HG03103 (cell line): ENCODE measurements around the gene CNR2.
"Not testable (repeated sequence)": the region's sequence is repeated elsewhere in the genome, so short reads cannot be mapped to it uniquely, and the experiment has no call there.

Experiments used
- ATAC-seq: cut with Tn5 transposase; IDR thresholded peaks from one replicate; pipeline ENCODE4 v1.9.1; 2021; ENCODE audit warnings: low read depth; ENCODE audit not compliant: unreplicated experiment

CNR2 gene

DNA sequence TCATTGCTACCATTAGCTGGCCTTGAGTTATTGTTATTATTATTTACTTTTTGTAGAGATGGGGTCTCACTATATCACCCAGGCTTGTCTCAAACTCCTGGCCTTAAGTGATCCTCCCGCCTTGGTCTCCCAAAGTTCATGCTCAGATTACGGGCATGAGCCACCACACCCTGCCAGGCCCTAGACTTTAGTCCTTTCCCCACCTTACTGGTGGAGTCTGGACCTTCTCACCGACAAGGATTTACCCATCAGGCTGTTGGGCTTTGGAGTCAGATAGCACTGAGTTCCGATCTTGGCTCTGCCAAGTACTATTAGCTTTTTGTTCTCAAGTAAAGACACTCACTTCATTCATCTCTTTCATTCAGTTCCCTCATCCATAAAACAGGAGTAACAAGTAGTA is 17.2 kb downstream of the CNR2 start:
- ATAC-seq, result no peak

DNA sequence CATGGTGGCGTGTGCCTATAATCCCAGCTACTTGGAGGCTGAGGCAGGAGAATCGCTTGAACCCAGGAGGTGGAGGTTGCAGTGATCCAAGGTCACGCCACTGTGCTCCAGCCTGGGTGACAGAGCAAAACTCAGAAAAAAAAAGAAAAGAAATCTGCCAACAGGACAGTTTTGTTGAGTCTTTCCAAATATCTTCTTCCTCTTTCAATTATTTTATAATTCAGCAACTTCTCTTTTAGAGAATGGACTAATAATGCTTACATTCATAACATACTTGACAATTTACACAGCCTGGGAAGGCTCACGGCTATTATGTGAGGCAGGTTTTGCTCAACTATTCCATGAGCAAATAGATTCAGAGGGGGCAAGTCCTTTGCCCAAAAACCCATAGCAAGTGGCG is 18.1 kb downstream of the CNR2 start:
- ATAC-seq, result no peak

DNA sequence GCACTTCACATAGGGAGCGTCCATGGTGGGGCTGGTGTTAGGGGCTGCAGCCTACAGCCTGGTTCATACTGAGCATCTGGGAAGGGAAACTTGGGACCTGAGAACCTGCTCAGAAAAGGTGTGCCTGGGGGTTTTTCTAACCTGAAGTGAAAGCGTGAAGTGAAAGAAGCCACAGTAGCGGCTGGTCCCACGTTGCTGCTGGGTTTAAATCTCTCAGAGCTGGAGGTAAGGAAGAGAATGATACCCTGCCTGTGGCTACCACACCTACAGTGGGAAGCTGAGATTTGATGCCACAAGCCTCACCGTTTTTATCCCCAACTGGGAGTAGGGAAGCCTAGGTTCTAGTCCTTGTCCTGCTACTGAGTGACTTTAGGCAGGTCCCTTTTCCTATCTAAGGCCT is 24.1 kb downstream of the CNR2 start:
- no peak for ATAC-seq

DNA sequence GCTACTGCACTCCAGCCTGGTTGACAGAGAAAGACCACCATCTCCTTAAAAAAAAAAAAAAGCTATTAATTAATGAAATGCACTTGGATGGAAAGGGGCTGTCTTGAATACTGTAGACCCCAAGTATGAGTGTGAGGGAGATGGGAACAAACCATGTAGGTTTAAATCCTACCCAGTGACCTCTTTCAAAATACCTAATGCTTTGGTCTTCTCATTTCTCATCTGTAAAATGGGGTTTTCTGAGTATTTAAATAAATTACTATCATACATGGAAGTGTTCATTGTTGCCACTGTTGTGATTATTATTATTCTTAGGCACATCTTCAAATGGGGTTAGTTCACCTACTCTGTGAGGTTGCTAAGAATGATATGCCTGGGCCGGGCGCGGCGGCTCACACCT is 27.9 kb downstream of the CNR2 start:
- no peak for ATAC-seq

DNA sequence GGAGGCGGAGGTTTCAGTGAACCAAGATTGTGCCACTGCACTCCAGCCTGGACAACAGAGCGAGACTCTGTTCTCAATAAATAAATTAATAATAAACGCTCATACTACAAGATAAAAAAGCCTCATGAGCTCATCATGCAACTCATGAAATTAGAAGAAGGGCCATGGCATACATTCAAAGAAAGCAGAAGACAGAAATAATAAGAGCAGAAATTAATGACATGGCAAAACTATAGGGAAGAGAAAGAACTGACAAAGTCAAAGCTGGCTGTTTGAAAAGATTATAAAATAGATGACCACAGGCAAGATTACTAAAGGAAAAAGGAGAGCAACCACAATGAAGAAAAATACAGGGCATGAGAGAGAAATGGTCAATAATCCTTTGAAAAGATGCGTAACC is 30.4 kb downstream of the CNR2 start:
- no peak for ATAC-seq

DNA sequence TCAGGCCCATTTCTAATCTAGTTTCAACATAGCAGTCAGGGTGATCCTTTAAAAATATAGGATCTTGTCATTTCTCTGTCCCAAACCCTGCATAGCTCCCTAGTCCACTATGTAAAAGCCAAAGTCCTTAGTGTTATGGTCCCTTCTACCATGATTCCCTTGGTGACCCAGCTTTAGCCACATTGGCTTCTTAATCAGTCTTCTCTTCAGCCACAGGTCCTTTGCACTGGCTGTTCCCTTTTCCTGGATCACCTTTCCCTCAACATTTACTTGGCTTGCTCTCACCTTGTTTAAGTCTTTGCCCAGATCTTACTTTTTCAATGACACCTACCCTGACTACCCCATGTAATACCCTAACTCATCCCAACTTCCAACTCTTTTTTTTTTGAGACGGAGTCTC is 33.4 kb downstream of the CNR2 start:
- no peak for ATAC-seq

DNA sequence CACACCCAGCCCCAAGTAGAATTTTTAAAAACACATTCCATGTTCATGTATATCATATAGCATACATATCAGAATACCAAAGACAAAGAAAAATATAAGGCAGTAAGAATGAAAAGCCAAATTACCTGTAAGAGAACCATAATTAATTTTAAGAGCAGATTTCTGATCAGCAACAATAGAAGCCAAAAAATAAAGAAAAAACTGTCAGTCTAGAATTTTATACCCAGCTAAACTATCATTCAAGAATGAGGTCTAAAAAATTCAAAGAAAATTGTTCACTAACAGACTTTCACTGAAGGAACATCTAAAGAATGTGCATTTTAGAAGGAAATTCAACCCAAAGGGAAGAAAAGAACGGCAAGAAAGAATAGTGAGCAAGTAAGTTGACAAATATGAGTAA is 34.5 kb downstream of the CNR2 start:
- no peak for ATAC-seq

DNA sequence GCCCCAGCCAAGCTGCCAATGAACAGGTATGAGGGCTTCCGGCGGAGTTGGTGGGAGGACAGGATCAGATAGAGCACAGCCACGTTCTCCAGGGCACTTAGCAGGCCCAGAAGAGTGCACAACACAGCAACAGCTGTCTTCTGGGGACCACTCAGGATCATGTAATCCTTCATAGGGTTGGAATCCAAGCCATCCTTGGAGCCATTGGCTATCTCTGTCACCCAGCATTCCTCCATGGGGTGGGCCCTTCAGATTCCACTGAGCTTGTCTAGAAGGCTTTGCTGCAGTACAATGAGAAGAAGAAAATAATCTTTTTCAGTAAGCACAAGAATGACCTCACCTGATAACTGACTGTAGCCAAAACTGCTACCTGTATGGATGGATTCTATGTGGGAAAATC is 37.8 kb downstream of the CNR2 start:
- ATAC-seq, result no peak

DNA sequence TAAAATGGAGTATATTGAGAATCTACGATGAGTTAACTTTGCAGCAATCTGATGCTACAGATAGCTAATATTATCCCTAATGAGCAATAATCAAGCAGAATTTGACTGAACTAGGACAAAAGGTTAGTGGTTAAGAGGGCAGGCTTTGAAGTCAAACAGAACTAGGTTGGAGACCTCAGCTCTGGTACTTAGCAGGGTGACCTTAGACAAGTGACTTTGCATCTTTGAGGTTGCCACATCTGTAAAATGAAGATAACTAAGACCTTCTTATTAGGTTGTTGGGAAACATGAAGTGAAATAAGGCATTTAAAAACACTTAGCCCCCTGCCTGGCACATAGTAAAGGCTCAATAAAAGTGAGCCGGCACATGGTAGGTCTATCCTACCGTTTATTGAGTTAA is 40.7 kb downstream of the CNR2 start:
- ATAC-seq, result no peak

DNA sequence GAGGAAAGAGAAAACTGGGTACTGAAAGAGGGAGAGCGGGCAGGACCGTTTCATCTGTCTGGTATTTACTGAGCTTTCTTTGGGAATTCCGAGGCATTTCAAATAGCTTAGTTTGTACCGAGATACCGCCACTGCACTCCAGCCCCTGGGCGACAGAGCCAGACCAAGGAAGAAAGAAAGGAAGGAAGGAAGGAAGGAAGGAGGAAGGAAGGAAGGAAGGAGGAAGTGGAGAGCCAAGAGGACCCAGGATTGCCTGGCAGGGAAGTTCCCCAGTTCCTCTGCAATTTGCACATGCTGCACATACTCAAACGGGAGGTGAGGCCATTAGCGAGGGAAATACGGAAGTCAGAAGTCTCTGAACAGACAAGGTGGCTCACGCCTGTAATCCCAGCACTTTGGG is 44.1 kb downstream of the CNR2 start:
- ATAC-seq, result no peak

DNA sequence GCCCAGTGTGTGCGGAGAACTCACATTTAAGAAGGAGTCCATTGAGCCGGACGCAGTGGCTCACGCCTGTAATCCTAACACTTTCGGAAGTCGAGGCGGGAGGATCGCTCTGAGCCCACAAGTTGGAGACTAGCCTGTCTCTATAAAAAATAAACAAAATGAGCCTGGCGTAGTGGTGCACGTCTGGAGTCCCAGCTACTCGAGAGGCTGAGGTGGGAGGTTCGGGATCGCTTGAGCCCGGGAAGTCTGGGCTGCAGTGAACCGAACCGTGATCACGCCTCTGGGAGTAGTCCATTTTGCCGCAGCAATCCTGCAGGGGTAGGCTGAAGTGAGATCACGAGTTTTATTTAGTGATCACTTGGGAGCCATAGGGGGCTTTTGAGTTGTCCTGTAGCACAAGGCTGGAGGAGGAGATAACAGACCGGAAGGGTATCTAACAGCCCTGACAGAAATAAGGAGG is 44.6 kb downstream of the CNR2 start:
- ATAC-seq, result no peak

DNA sequence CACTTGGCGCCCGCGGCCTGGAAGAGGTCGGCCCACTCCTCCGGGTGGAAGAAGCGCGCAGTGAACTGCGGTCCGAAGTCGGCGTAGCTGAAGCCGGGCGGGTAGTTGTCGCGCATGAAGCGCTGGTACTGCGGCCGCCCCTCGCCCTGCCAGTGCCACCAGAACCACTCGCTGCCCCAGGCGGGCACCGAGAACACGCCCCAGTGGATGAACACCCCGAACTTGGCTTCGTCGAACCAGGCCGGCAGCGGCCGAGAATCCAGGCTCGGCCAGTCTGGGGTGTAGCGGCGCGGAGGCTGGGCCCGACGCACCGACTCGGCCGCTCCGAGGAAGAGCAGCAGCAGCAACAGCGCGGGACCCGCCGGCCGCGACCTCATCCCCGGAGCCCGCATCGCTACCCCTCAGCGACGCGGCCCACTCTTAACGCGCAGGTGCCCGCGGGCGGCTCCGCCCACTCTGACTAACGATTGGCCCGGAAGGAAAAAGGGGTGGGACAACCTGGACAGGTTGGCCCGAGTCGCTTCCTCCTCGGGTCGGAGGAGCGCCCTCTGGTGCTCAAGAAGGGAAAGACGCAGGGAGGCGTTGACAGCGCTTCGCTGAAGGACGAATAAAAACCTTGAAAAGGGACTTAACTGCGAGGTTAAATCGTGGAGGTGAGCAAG is 45.1 kb downstream of the CNR2 start, which contains the start of gene FUCA1:
TSS of gene FUCA1 (minus strand) at position 396 of the 662 bp plus-strand sequence. CDS start at position 392, 4 bp downstream.
- peak; percentile 79 for ATAC-seq

DNA sequence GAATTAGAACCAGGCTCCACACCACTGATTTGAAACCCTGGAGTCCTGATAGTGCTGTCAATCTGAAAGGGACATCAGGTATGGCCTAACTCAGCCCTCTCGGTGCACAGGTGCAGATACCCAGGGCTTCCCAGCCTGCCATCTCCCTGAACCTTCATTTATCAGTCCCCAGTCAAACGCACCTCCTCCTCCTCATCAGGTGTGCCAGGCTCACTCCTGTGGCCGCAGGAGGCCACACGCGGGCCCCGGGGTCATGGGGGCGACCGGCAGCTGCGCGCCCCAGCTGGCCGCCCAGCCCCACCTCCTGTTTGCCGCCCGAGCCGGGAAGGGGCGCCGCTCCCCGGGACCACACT is 45.6 kb downstream of the CNR2 start:
- peak; percentile 6 for ATAC-seq

DNA sequence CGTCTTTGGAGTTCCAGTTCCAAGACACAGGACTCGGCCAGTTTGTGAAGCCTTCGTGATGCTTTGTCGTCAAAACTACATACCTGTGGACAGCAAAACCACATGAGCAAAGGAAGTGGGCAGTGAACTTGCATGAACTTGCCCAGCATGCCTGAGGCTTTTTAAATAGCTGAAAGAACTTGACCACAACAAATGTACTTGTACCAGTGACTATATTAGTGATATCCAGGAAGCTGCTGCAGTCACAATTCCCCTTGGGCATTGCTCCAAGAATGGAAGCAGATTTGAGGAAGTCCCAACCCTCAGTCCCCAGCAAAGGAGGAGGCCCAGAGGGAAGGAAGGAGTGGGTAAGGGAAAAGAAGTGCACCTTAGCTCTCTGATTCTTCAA is 47.6 kb downstream of the CNR2 start:
- no peak for ATAC-seq

DNA sequence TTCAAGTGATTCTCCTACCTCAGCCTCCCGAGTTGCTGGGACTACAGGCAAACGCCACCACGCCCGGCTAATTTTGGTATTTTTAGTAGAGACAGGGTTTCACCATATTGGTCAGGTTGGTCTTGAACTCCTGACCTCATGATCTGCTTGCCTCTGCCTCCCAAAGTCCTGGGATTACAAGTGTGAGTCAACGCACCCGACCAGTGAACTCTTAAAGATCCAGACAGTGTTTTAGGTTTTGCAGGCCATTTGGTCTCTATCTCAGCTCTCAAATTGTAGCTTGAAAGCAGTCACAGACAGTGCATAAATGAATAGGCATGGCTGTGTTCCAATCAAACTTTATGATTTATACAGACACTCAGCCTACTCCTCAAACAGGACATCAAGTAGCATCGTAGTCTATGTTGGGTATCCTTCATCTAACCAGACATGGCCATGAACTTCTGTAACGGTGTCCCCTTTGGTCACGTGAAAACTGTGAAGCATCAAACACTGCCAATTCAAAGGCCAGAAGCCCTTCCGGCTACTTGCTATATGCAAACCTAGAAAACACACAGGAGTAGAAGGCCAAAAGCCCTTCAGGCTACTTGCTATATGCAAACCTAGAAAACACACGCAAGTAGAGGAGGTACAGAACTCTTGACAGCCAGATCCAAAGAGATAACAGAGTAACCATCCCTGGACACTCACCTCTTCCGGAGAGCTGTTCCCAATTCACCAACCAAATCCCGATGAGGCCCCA is 48.2 kb downstream of the CNR2 start:
- no peak for ATAC-seq

DNA sequence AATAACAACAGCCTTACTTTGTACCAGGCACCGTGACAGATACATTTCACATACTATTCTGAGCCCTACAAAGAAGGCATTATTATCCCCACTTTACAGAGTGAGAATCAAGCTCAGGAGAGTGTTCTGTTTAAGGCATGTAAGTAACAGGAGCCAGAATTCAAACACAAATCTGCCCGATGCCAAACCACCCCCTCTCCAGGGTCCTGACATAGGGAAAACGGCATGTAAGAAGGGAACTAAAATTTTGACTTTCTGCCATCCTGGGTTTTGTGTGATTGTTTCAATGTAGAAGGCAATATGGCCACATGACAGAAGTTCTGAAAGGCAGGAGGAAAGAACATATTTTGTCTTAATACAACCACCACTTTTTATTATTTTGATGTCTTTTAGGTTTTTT is 50.5 kb downstream of the CNR2 start:
- ATAC-seq, result no peak

DNA sequence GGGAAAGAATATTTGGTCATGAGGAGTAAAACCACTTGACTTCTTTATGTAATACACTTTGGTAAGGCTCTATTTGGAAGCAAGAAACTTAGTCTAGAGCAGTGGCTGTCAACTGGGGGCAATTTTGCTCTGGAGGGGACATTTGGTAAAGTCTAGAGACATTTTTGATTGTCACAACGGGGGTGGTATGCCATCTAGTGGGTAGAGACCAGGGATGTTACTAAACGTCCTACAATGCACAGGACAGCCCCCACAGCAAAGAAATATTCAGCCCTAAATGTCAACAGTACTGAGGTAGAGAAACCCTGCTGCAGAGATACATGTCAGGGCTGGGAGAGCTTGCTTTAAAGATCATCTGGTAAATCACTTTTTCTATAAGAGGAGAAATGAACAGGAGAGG is 58.6 kb downstream of the CNR2 start:
- no peak for ATAC-seq

DNA sequence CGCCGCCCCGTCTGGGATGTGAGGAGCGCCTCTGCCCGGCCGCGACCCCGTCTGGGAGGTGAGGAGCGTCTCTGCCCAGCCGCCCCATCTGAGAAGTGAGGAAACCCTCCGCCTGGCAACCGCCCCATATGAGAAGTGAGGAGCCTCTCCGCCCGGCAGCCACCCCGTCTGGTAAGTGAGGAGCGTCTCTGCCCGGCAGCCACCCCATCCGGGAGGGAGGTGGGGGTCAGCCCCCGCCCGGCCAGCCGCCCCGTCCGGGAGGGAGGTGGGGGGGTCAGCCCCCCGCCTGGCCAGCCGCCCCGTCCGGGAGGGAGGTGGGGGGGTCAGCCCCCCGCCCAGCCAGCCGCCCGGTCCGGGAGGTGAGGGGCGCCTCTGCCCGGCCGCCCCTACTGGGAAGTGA is 60.0 kb downstream of the CNR2 start:
- not testable (repeated sequence) for ATAC-seq

DNA sequence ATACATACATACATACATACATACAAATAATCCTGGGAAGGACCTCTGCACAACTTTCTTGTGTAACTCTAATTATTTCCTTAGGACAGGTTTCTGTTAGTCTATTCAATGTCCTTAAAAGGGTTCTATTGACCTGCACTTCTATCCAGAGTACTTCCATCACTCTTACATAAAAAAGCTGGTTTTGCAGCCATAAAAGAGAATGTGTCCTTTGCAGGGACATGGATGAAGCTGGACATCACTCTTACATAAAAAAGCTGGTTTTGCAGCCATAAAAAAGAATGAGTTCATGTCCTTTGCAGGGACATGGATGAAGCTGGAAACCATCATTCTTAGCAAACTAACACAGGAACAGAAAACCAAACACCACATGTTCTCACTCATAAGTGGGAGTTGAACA is 61.8 kb downstream of the CNR2 start:
- not testable (repeated sequence) for ATAC-seq

DNA sequence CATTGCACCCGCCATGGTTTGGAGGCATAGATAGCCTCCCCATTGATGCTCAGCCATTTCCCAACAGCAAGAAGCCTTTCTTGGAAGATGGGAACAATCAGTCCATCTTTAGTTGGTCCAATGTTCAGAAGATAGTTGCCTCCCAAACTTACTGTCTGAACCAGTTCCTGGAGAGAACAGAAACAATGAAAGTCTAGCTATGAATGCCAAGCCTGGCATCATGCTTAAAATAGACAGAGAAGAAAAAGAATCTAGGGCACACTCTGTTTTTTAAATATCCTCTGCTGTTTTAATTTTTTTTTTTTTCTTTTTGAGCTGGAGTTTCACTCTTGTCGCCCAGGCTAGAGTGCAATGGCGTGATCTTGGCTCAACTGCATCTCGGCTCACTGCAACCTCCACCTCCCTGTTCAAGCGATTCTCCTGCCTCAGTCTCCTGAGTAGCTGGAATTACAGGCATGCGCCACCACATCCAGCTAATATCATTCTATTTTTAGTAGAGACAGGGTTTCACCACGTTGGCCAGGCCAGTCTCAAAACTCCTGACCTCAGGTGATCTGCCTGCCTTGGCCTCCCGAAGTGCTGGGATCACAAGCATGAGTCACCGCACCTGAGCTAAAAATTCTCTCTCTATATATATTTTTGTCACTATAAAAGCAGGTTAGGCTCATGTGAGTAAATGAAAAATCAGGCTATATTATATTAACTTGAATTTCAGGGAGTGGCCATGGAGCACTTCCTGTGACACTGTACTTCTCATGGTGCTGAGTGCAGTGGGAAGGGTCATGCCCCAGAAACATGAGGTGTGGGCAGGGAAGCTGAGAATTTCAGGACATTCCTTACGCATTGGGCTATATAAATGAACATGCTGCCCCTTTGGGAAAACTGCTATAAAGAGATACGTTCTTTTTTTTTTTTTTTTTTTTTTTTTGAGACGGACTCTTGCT is 64.2 kb downstream of the CNR2 start:
- ATAC-seq, result no peak

DNA sequence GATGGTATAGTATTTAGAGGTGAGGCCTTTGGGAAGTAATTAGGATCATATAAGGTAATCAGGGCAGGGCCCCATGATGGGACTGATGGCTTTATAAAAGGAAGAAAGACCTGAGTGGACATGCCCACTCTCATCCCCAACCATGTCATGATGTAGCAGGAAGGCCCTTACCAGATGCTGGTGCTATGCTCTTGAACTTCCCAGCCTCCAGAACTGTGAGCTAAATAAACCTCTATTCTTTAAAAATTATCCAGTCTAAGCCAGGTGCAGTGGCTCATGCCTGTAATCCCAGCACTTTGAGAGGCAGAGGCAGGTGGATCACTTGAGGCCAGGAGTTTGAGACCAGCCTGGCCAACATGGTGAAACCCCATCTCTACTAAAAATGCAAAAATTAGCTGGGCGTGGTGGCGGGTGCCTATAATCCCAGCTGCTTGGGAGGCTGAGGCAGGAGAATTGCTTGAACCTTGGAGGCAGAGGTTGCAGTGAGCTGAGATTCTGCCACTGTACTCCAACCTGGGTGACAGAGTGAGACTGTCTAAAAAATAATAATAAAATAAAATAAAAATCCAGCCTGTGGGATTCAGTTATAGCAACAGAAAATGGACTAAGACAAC is 65.6 kb downstream of the CNR2 start:
- ATAC-seq, result not testable (repeated sequence)
